Measurements from ENCODE around the gene C20orf141. TPM values are rescaled to one million over a fixed set of nuclear protein-coding genes. Genes with fewer than 3 reads are reported as not detected.

C20orf141 gene
- total RNA-seq, 1 experiment from 2014 or later, result not detected

DNA sequence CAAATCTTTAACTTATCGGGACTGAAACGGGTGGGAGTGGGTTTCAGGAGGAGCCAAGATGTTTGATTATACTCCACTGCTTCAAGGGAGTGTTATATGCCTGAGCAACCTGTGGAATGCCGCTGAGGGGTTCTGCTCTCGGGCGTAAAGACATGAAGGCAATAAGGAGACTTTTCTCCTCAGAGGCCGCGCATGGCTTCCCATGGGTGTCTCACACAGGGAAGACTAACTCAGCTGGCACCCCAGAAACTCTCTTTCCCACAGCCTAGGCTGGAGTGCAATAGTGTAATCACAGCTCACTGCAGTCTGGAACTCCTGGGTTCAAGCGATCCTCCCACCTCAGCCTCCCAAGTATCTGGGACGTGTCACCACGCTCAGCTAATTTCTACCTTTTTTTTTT, 5.1 kb upstream of the C20orf141 start:
- H3K4me3 Mint-ChIP-seq (ENCODE audit: unreplicated experiment), result no peak overlapping the region
- ChIA-PET POLR2A (no interaction called here), CTCF (interaction anchor here (0.5 to 0.7 kb wide), 3 partner anchors 93 to 1136 kb away, joined by 3 to 7 read pairs (median 4); no protein-coding TSS in a partner anchor)
- TF ChIP-seq CTCF (IDR thresholded peaks at IDR 0.05; ENCODE audit: unreplicated experiment), result no peak
- peaks cover 6% of the 10 kb centered on the region for H3K4me1 Mint-ChIP-seq (ENCODE audit: insufficient read depth, unreplicated experiment)
- peaks cover 17% of the 10 kb centered on the region for H3K9me3 Mint-ChIP-seq (ENCODE audit: unreplicated experiment)
- DNase-seq (ENCODE audit: unreplicated experiment), result no peak
- intact Hi-C loops (cut with micrococcal nuclease), result no loop called here
- H3K27ac Mint-ChIP-seq (ENCODE audit: low read depth, unreplicated experiment), result no peak overlapping the region
- H3K27me3 Mint-ChIP-seq (ENCODE audit: insufficient read depth, unreplicated experiment), result peaks cover 13% of the 10 kb centered on the region
- no TSS peak for BruUV-seq (replicated peaks)
- H3K36me3 Mint-ChIP-seq (ENCODE audit: insufficient read depth, unreplicated experiment), result no peaks in the 10 kb centered on the region

DNA sequence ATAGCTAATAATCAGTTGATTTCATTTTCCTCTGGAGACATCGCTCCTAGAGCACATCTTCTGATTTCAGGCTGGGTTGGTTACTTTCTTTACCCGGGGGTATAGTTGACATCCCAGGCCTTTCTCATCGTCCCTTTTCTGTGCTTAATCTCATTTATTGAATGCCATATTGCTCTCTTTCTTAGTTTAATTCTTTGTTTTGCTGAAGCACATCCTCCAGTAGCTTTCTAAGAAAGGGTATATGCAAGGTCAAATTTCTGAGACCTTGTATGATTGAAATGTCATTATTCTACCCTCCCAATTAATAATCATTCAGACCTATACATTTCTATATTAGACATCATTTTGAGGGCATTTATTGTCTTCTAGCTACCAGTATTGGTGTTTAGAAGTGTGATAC, 2.6 kb upstream of the C20orf141 start:
- Mint-ChIP-seq H3K27ac (ENCODE audit: low read depth, unreplicated experiment) (no peak overlapping the region), H3K36me3 (ENCODE audit: insufficient read depth, unreplicated experiment) (no peaks in the 10 kb centered on the region), H3K4me1 (ENCODE audit: insufficient read depth, unreplicated experiment) (peaks cover 12% of the 10 kb centered on the region), H3K9me3 (ENCODE audit: unreplicated experiment) (peaks cover 17% of the 10 kb centered on the region), H3K4me3 (ENCODE audit: unreplicated experiment) (no peak overlapping the region), H3K27me3 (ENCODE audit: insufficient read depth, unreplicated experiment) (no peaks in the 10 kb centered on the region)
- ChIA-PET CTCF (no interaction called here), POLR2A (interaction anchor here (0.8 to 1.1 kb wide), 2 partner anchors 16 to 64 kb away, joined by 3 read pairs; no protein-coding TSS in a partner anchor)
- intact Hi-C loops (cut with micrococcal nuclease), result no loop called here
- no TSS peak for BruUV-seq (replicated peaks)
- TF ChIP-seq CTCF (IDR thresholded peaks at IDR 0.05; ENCODE audit: unreplicated experiment), result no peak
- no peak for DNase-seq (ENCODE audit: unreplicated experiment)

DNA sequence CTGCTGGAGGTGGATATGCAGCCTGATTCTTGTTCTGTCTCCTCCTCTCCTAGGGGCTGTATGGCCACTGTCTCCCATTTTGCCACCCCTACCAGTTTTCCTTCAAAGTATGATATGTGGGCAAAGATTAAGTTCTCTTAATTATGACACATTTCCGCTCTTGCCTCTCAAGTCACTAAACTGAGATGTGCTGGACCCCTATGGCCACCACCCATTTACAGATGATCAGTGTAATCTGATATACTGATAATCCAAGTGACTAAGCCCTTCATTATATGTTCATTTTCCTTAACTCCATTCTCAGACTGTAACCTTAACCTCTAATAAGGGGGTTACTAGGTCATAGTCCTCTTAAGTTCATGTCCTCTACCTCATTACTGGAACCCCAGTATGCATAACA, 711 bp upstream of the C20orf141 start:
- peaks cover 17% of the 10 kb centered on the region for H3K9me3 Mint-ChIP-seq (ENCODE audit: unreplicated experiment)

More for the DNA sequence above, 711 bp upstream of the C20orf141 start:
- ChIA-PET CTCF (interaction anchor here (0.6 kb wide), 1 partner anchor 228 kb away, joined by 3 read pairs; no protein-coding TSS in a partner anchor), POLR2A (interaction anchor here (0.9 kb wide), 2 partner anchors 15 to 85 kb away, joined by 3 to 6 read pairs; no protein-coding TSS in a partner anchor)
- TF ChIP-seq CTCF (IDR thresholded peaks at IDR 0.05; ENCODE audit: unreplicated experiment), result no peak
- no peak for DNase-seq (ENCODE audit: unreplicated experiment)
- BruUV-seq (replicated peaks), result no TSS peak
- H3K36me3 Mint-ChIP-seq (ENCODE audit: insufficient read depth, unreplicated experiment), result no peaks in the 10 kb centered on the region
- no peak overlapping the region for H3K4me3 Mint-ChIP-seq (ENCODE audit: unreplicated experiment)
- no peaks in the 10 kb centered on the region for H3K27me3 Mint-ChIP-seq (ENCODE audit: insufficient read depth, unreplicated experiment)
- intact Hi-C loops (cut with micrococcal nuclease), result no loop called here
- no peak overlapping the region for H3K27ac Mint-ChIP-seq (ENCODE audit: low read depth, unreplicated experiment)
- H3K4me1 Mint-ChIP-seq (ENCODE audit: insufficient read depth, unreplicated experiment), result peaks cover 24% of the 10 kb centered on the region

All from MCF 10A (cell line).